ENCODE results near the gene SRGAP2B.
"Not testable (repeated sequence)": the region's sequence is repeated elsewhere in the genome, so short reads cannot be mapped to it uniquely, and the experiment has no call there.

GRCh38 chr1:144985550-144986170 is 109.5 kb downstream of the SRGAP2B start:
- not testable (repeated sequence) for TF ChIP-seq CTCF (conservative IDR thresholded peaks at IDR 0.05; ENCODE audit: low read length); EZH2phosphoT487 (IDR thresholded peaks at IDR 0.05; ENCODE audit: borderline replicate concordance)
